NCI-H1930 (cell line): ENCODE data around the gene SMAD2.
"Not testable (repeated sequence)": the region's sequence is repeated elsewhere in the genome, so short reads cannot be mapped to it uniquely, and the experiment has no call there.

Experiments
- DNase-seq, 2 experiments: peaks; one replicate each; lab custom pipeline; 2025; lab: John Stamatoyannopoulos, UW

Gene SMAD2

GRCh38 chr18:47793609-47794008 lies 136.8 kb downstream of the SMAD2 start:
- DNase-seq: no peak

- DNase-seq: no peak
Measured at GRCh38 chr18:47791461-47791985, 138.9 kb downstream of the SMAD2 start.

- DNase-seq: no peak
Measured at GRCh38 chr18:47790036-47790435, 140.4 kb downstream of the SMAD2 start.

- no peak for DNase-seq
Measured at GRCh38 chr18:47788621-47789020, 141.8 kb downstream of the SMAD2 start.

- no peak for DNase-seq
Measured at GRCh38 chr18:47781561-47781960, 148.9 kb downstream of the SMAD2 start.

- DNase-seq: no peak
Measured at GRCh38 chr18:47780011-47780725, 150.3 kb downstream of the SMAD2 start.

- DNase-seq: no peak
Measured at GRCh38 chr18:47779381-47779780, 151.1 kb downstream of the SMAD2 start.

GRCh38 chr18:47777626-47778025 lies 152.8 kb downstream of the SMAD2 start:
- DNase-seq: no peak

GRCh38 chr18:47775961-47776360 lies 154.5 kb downstream of the SMAD2 start:
- DNase-seq: no peak

- no peak for DNase-seq
Measured at GRCh38 chr18:47773931-47774330, 156.5 kb downstream of the SMAD2 start.

- peak; percentile 30 to 37 for DNase-seq
Measured at GRCh38 chr18:47772374-47773248, 157.8 kb downstream of the SMAD2 start.

GRCh38 chr18:47771922-47772321 lies 158.5 kb downstream of the SMAD2 start:
- no peak for DNase-seq

- DNase-seq: no peak
Measured at GRCh38 chr18:47767699-47768098, 162.8 kb downstream of the SMAD2 start.

GRCh38 chr18:47767198-47767597 lies 163.3 kb downstream of the SMAD2 start:
- DNase-seq: not testable (repeated sequence)
